ENCODE results near the gene PMEPA1. TPM values are rescaled to one million over a fixed set of nuclear protein-coding genes. Genes with fewer than 3 reads are reported as not detected.

The PMEPA1 gene
- total RNA-seq, 1 donor from 2014 or later, result 26.9 TPM

DNA sequence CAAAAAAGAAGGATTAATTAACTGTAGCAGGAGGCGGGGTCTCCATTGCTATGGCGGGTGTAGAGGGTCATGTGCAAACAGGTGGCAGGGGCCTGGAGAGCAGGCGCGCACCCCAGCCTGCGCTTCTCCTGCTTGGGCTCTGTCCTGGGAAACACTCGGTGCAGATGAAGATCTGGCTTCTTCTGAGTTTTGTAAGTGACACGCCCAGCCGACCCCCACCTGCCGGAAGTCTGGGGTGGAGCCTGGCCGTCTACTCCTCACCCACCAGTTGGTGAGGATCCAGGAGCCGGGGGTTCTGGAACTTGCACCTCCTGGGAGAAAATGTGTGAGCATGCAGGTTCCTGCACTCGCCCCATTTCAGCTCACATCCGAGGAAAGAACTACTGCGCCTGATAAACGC, 19.3 kb downstream of the PMEPA1 start:
- intact Hi-C loops (cut with DNase I), result no loop called here

DNA sequence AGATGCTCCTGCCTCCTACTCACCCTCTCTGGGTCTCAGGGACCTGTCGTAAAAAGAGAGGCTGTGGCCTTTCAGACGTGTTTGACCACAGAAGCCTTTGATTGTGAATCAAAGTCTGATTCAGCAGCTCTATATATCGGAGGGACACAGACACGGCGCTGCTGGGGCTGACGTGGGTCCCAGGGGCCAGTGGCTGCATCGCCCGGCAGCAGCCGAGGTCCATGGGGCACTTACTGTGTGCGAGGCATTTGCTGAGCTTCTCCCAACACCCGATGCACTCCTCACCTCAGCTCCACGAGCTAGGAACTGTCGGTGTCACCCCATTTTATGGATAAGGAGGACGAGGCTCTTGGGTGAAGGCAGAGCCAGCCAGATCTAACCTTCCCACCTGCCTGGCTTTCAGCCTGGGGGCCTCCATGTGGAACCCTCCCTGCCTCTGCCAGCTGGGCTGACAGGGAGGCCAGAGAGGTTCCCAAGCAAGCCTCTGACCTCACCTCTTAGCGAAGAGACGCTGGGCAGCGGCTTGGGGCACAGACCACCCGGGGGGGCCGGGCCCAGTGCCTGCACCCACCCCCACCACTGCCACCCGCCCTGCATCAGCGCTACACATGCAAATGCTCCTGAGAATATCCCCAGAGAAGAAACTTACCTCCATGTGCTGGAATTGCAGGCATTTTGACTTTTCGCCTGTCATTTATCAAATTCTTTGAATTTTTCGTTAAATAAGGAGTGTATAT, 19.9 kb downstream of the PMEPA1 start:
- intact Hi-C loops (cut with DNase I), result no loop called here
- H3K27ac ChIP-seq, result no peak overlapping the region
- no peak overlapping the region for H3K4me3 ChIP-seq
- TF ChIP-seq, protein P1, sequence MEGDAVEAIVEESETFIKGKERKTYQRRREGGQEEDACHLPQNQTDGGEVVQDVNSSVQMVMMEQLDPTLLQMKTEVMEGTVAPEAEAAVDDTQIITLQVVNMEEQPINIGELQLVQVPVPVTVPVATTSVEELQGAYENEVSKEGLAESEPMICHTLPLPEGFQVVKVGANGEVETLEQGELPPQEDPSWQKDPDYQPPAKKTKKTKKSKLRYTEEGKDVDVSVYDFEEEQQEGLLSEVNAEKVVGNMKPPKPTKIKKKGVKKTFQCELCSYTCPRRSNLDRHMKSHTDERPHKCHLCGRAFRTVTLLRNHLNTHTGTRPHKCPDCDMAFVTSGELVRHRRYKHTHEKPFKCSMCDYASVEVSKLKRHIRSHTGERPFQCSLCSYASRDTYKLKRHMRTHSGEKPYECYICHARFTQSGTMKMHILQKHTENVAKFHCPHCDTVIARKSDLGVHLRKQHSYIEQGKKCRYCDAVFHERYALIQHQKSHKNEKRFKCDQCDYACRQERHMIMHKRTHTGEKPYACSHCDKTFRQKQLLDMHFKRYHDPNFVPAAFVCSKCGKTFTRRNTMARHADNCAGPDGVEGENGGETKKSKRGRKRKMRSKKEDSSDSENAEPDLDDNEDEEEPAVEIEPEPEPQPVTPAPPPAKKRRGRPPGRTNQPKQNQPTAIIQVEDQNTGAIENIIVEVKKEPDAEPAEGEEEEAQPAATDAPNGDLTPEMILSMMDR (IDR thresholded peaks at IDR 0.05), result no peak
- no peaks in the 10 kb centered on the region for H3K9me3 ChIP-seq
- peaks cover 24% of the 10 kb centered on the region for H3K4me1 ChIP-seq
- H3K27me3 ChIP-seq (ENCODE audit: low read depth), result no peaks in the 10 kb centered on the region
- no peaks in the 10 kb centered on the region for H3K36me3 ChIP-seq
- DNase-seq (no peak), ATAC-seq (no peak)

More for the DNA sequence above, 19.3 kb downstream of the PMEPA1 start:
- H3K9me3 ChIP-seq, result no peaks in the 10 kb centered on the region
- H3K36me3 ChIP-seq, result no peaks in the 10 kb centered on the region
- peaks cover 30% of the 10 kb centered on the region for H3K4me1 ChIP-seq
- no peak overlapping the region for H3K27ac ChIP-seq
- TF ChIP-seq, protein P1 (IDR thresholded peaks at IDR 0.05), result no peak
- ATAC-seq (no peak), DNase-seq (no peak)
- H3K27me3 ChIP-seq (ENCODE audit: low read depth), result no peaks in the 10 kb centered on the region
- H3K4me3 ChIP-seq, result no peak overlapping the region

DNA sequence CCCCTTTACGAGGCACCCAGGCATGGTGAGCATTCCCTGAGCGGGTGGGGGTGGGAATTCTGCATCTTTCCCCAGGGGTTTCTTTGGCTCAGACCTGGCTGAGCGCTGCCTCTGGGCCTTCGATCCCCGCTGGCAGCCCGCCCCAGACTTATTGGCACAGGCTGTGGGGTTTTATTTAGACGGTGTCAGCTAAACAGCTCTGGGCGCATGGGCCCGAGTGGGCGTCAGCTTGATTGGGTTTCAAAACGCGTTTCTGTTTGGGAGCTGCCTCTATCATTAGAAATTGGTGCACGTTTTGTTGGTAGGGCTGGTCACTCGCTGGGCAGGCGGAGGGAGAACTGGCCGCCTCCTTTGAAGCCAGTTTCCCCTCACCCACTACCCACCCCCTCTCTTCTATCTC, 21.0 kb downstream of the PMEPA1 start:
- Histone ChIP-seq H3K4me1 (peaks cover 19% of the 10 kb centered on the region), H3K4me3 (no peak overlapping the region), H3K9me3 (no peaks in the 10 kb centered on the region), H3K27me3 (ENCODE audit: low read depth) (no peaks in the 10 kb centered on the region), H3K36me3 (no peaks in the 10 kb centered on the region), H3K27ac (no peak overlapping the region)
- intact Hi-C loops (cut with DNase I), result no loop called here
- no peak for ATAC-seq
- TF ChIP-seq, protein P1 (IDR thresholded peaks at IDR 0.05), result no peak
- DNase-seq, result no peak

DNA sequence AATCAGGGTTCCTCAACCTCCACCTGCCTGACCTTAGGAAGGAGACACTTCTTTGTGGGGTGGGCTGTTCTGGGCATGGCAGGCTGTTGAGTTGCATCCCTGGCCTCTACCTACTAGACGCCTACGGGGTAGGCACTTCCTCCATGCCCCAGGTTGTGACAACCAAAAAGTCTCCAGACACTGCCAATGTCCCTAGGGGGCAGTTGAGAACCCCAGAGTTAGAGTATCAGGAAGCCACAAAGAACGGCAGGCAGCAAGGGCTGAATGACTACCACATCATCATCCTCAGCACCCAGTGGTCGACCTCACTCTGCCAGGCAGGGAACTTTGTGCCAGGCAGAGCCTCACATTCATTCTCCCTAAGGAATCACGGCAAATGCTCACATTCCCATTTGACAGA, 21.5 kb downstream of the PMEPA1 start:
- intact Hi-C loops (cut with DNase I), result no loop called here
- DNase-seq (no peak), ATAC-seq (no peak)
- H3K36me3 ChIP-seq, result no peaks in the 10 kb centered on the region
- no peak overlapping the region for H3K27ac ChIP-seq
- no peak overlapping the region for H3K4me3 ChIP-seq
- H3K9me3 ChIP-seq, result no peaks in the 10 kb centered on the region
- peaks cover 18% of the 10 kb centered on the region for H3K4me1 ChIP-seq
- no peaks in the 10 kb centered on the region for H3K27me3 ChIP-seq (ENCODE audit: low read depth)
- TF ChIP-seq, protein P1 (IDR thresholded peaks at IDR 0.05), result no peak

DNA sequence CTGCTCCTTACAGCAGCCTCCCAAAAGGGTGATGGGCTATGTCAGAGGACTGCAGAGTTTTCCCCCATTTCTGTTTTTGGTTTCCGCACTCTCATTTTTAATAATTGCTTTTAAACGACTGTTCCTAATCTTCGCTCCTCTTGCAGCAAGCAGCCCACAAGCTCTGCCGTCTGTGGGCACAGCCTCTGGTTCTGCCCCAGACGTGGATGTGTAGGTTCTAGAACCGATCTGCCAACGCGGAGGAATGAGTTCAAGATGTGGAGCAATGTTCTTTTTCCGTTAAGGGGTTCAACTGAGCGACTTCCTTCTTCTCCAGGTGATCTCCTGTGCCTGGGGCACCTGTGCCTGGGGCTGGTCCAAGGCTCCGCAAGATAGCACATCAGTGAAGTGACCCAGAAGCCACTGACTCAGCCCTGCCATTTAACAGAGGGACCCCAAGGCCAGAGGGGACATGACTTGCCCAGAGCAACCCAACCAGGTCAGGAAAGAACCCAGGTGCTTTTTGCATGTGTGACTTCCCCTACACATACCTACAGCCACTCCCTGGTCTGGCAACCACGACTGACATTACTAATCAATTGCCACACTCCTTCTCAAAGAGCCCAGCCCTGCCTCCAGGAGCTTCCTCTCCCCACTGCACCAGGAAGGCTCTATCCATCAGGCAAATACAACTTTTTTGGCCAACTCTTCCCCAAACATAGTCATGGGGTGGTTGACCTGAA, 22.7 kb downstream of the PMEPA1 start:
- TF ChIP-seq, protein P1 (IDR thresholded peaks at IDR 0.05), result no peak
- Histone ChIP-seq H3K4me3 (no peak overlapping the region), H3K4me1 (peaks cover 6% of the 10 kb centered on the region), H3K27me3 (ENCODE audit: low read depth) (no peaks in the 10 kb centered on the region), H3K9me3 (no peaks in the 10 kb centered on the region), H3K36me3 (no peaks in the 10 kb centered on the region), H3K27ac (no peak overlapping the region)
- DNase-seq (no peak), ATAC-seq (peak; percentile 14 to 31)
- intact Hi-C loops (cut with DNase I), result no loop called here

Data from lower lobe of right lung (tissue), 2 donors.